HK-2 (cell line): ENCODE measurements around the gene AFM.
A peak's percentile ranks its signal among the peaks of the same experiment; 100 is the strongest.
"Not testable (repeated sequence)": the region's sequence is repeated elsewhere in the genome, so short reads cannot be mapped to it uniquely, and the experiment has no call there.

Experiments used
- DNase-seq: peaks from one replicate; pipeline ENCODE4 v3.0.0-alpha.2; 2018; ENCODE audit not compliant: unreplicated experiment

Gene AFM

GRCh38 chr4:73505567-73505966 is 24.0 kb downstream of the AFM start:
- no peak for DNase-seq

- no peak for DNase-seq
Measured at GRCh38 chr4:73507541-73507940, 26.0 kb downstream of the AFM start.

GRCh38 chr4:73508651-73509050 is 27.1 kb downstream of the AFM start:
- DNase-seq: no peak

GRCh38 chr4:73518340-73518739 is 36.8 kb downstream of the AFM start:
- no peak for DNase-seq

- peak; percentile 11 for DNase-seq
Measured at GRCh38 chr4:73520821-73521220, 39.3 kb downstream of the AFM start.

GRCh38 chr4:73523126-73523525 is 41.6 kb downstream of the AFM start:
- DNase-seq: no peak

GRCh38 chr4:73525611-73526010 is 44.1 kb downstream of the AFM start:
- no peak for DNase-seq

- DNase-seq: no peak
Measured at GRCh38 chr4:73527196-73527595, 45.7 kb downstream of the AFM start.

- DNase-seq: no peak
Measured at GRCh38 chr4:73528171-73528570, 46.6 kb downstream of the AFM start.

- no peak for DNase-seq
Measured at GRCh38 chr4:73533515-73534422, 52.2 kb downstream of the AFM start.

GRCh38 chr4:73538162-73538561 is 56.6 kb downstream of the AFM start:
- no peak for DNase-seq

GRCh38 chr4:73539386-73539785 is 57.8 kb downstream of the AFM start:
- DNase-seq: no peak

GRCh38 chr4:73540826-73541225 is 59.3 kb downstream of the AFM start:
- DNase-seq: no peak

- no peak for DNase-seq
Measured at GRCh38 chr4:73541251-73541650, 59.7 kb downstream of the AFM start.

GRCh38 chr4:73544620-73545019 is 63.1 kb downstream of the AFM start:
- DNase-seq: no peak

- DNase-seq: not testable (repeated sequence)
Measured at GRCh38 chr4:73550865-73551264, 69.3 kb downstream of the AFM start.
